ENCODE data around the gene PRR7. TPM values are rescaled to one million over a fixed set of nuclear protein-coding genes. Genes with fewer than 3 reads are reported as not detected.

Gene PRR7
- polyA plus RNA-seq, 5 donors, result 0.39 to 2.5 (median 0.63) TPM

DNA sequence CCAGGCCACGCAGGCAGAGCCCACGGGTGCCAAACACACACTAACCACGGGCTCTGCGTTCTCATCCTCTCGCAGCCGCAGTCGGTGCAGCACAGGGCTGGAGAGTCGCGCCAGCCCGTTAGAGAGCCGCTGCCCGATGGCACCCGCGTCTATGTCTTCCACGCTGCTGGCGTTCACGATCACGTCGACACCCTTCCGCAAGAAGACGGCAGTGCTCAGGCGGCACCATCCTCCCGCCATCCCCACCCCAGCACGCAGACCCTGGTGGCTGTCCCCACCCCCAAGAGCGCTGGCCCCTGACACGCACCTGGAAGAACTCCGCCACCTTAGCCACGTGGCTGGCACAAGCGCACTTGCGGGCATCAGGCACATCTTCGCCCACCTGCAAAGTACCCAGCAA is 20.8 kb downstream of the PRR7 start:
- DNase-seq, result no peak

DNA sequence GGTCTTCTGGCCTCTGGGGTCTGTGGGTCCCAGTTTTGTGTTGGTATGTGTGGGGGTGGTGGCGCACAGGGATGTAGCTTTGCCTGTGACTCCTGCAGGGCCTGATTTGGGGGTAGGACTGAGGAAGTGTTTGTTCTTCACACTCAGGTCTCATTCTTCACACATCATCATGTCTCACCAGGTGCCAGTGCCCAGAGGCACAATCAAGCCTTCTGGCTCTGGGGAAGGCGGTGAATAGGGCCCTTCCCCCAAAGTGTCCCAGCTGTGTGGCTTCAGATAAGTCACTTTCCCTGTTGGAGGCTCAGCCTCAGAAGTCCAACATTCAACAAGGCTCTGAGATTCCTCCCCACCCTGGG is 21.7 kb downstream of the PRR7 start:
- no peak for DNase-seq

DNA sequence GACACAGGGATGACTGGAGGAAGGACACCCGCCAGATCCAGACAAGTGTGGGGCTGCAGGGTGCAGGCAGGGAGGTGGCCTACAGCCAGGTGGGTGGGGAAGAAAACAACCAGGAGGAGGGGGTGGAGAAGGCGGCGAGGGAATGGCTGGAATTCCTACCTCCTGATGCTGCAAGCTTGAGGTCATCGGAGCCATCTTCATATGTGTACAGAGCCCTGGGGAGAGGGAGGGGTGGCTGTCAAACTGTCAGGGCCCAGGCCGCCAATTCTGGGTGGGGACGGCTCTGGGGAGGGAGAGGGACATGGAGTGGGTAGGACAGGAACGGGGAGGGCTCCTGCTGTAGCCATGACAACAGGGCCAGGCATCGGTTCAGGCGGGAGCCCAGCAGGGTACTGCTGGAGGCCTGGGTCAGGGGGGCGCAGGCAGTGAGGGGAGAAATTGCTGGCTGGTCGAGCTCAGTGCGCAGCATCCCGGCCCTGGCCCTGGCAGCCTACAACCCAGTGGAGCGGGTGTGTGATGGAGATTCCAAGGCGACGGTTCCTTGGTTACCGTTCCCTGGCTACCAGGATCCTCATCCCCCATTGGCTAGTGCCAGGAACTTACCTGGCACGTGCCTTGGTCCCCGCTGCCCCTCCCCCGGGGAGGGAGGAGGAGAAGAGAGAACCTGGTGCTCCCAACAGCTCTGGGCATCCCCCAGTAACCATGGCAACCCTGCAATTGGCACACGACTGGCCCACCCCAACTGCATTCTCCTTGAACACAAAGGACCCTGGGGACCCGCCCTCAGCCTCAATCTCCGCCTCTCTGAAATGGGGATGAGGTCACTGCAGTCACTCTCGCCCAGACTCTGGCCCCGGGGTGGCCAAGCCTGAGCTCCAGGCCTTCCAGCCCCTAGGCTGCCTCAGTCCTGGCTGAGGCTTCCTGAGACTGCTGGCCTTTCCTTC is 22.3 kb downstream of the PRR7 start:
- DNase-seq, result no peak

DNA sequence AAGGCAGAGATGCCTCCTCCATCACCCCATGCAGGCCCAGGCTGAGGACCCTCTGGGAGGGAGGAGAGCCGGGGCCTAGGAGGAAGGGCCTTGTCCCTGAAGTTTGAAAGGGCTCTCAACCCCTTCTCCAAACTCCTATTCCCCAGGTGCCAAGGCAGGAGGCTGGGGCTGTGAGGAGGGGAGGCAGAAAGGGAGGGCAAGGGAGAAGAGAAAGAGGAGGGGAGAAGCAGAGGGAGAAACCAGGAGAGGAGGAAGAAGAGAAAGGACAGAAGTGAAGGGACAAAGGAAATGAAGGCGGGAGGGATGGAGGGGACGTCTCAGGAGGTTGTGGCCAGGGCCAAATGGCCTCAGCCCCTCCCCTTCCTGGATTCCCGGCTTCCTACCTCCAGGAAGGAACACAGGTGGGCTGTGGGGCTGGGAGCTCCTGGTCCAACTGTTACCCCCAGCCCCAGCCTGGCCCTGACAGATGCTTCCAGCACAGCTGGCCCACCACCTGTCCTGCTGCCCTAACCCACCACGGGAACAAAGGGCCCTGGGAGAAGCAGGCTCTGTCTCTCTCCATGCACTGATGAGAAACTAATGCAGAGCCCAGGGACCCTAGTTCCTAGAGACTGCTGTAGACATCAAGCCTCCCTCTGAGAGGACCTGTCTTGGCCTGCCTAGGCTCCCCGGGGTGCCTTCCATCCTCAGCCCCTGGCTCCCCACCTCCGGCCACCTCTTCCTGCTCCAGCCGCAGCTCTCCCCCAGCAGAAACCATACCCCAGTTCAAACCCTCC is 23.3 kb downstream of the PRR7 start:
- no peak for DNase-seq

DNA sequence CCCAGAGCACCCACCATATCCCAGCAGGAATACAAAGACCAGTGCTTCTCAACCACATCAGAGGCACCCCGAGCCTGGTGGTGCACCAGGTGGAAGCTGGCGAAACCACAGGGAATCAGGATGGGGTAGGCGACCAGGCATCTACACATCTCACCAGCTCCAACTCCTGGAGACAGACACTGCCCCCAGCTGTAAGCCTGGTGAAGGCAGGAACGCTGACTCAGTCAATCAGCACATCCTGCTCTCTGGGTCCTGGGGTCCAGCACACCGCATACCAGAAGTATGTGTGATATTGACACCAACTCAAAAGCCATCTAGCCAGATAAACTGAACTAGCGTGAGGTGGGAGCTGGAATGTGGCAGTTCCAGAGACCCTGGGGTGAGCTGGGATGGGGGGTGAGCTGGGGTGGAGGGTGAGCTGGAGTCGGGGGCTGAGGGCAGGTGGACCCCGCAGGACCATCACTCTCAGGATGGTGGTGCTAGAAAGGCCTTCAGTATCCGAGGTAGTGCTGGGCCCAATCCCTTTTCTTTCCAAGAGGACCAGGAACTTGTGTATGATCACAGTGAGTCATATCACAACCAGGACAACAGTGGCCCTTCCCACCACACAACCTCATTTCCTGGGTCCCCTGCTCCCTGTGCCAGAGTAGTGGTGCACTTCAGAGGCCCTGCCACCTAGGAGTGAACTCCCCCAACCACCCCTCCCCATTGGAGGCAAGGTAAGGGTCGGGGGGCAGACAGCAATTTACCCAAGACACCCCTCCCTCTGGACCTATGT is 24.3 kb downstream of the PRR7 start:
- no peak for DNase-seq

DNA sequence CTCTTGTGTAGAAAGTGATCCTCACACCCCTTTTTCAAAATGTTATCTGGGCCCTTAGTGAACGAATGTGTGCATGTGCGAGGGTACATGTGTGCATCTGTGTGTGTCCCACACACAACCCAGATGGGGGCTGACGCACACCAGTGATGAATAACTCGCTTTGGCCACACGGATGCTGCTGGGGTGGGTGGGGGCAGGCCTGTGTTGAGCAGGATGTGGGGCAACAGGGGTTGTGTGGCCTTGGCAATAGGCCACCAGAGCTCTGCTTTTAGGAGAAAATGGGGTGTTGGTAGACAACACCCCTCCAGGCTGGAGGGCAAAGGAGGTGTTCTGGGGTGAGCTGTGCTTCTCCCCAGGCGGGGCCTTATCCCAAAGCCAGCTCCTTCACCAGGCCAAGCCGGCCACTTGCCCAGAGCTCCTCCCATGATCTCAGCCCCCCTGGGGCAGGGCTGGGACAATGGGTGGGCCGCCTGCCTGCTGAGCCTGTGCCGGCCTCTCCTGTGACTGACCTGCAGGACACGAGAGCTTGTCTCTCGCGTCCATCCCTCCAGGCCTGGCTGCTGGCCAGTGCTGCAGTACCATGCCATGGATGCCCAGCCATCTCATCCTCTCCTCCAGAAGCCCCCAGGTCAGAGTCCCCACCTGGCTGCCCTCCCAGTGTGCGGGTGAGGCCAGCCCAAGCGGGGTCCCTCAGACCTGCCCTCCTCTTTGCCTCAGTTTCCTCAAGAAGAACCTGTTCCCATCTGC is 25.2 kb downstream of the PRR7 start:
- no peak for DNase-seq

DNA sequence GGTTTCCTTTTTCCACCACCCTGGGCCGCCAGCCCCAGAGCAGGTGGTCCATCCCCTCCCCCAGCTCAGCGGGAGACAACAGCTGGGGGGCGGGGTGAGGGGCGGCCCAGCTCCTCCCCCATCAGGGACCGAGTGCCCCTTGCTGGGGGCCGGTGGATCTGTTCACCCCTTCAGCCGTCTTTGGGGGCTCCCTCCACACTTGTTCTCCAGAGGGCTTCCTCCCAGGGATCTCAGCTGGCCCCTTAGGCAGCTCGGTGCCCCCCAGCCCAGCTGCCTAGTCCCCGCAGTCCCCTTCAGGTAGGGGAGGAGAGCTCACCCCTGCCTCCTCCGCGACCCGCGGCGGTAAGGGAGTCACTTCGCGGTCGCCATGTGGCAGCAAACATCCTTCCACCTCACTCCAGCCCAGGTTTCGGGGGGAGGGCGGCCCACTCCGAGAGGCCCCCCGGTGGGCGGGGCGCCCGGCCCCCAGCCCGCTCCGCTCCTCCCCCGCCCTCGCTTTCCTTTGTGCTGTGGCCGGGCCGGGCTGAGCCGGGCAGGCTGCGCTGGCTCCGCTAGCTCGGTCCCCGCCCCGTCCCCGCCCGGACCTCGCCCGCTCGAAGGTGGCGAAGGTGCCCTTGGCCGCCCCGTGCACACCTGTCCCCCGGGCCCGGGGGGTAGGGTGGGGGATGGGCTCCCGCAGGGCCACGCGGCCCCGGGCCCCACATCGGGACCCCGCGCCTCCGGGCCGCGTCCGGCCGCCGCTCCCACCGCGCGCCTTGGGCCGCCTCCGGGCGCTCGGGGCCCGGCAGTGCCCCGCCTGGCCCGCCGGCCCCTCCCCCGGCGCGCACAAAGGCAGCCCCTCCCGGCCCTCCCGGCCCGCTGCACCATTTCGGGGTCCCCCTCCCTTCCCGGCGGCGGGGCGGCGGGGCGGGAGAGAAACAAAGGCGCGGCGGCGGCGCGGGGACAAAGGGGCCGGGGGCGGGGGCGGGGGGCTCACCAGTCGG is 26.1 kb downstream of the PRR7 start:
- DNase-seq, result peak in 1 of 2 donors; percentile 40

DNA sequence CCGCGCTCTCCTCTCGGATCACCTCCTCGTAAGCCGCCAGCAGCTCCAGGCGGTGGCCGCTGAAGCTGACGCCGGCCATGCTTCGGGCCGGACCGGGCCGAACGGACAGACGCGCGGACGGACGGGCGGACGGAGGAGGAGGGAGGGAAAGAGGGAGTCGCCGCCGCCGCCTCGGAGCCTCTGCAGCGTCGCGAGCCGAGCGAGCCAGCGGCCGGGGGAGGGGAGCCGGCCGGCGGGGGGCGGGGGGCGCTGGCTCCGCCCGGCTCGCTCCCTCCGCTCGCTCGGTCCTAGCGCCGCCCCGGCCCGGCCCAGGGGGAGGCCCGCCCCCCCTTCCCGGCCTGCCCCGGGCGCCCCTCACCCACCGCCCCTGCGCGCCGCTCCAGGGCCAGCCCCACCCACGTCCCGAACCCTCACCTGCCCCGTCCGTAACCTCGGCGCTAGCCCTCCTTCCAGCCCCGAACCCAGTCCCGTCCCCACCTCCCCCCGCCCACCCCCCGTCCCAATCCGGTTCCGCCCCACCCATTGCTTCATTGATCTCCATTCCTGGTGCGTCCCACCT is 26.9 kb downstream of the PRR7 start, which contains the start of gene DBN1:
Gene DBN1, minus strand, starts transcription at position 192 of the 559 bp plus-strand sequence. Its CDS starts 113 bp downstream, at position 79.
- peak; percentile 36 to 62 for DNase-seq

DNA sequence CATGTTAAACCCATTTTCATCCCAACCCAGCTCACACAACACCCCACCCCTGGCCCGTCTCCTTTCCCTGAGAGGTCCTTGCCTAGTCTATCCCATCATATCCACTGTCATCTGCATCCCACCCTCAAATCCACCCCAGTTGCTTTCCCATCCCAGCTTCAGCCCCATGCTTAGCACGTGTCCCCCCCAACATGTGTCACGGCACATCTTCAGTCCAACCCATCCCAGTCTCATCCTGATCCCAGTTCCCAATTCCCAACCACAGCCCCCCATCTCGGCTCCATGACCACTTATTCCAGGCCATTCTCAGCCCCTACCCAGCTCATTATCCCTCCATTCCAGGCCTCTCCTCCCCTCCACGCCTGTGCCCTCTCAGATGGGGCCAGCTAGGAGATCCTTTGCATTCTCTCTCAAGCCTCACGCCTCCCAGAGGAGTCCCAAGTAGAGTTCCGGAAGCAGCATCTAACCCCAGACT is 27.4 kb downstream of the PRR7 start:
- DNase-seq, result no peak

DNA sequence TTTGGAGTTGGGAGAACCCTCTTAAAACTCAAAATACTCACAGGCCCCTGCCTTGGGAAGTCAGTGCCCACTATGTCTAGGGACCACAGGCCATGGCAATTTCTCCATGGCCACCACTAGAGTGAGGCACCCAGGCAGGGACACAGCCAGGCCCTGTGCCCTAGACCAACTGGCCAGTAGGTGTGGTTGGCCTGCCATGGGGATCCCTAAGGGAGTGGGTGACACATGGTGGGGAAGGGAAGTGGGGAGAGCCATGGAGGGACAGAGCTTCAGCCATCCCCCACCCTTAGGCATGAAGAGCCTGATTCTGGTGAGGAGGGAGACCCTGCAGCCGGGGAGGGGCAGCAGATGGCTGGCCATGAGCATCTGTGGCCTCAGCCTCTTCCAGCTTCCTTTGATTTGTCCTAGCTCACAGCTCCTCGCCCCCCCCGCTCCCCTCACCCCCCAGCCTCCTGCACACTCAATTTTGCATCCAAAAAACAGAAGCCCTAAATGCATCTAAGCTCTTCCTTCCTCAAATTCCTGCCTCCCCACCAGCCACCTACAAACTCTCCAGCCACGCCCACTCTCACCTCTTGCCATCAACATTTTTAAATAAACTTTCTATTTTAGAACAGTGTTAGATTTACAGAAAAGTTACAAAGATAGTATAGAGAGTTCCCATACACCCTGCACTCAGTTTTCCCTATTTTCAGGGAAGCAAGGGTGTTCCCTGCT is 28.4 kb downstream of the PRR7 start:
- DNase-seq, result no peak

DNA sequence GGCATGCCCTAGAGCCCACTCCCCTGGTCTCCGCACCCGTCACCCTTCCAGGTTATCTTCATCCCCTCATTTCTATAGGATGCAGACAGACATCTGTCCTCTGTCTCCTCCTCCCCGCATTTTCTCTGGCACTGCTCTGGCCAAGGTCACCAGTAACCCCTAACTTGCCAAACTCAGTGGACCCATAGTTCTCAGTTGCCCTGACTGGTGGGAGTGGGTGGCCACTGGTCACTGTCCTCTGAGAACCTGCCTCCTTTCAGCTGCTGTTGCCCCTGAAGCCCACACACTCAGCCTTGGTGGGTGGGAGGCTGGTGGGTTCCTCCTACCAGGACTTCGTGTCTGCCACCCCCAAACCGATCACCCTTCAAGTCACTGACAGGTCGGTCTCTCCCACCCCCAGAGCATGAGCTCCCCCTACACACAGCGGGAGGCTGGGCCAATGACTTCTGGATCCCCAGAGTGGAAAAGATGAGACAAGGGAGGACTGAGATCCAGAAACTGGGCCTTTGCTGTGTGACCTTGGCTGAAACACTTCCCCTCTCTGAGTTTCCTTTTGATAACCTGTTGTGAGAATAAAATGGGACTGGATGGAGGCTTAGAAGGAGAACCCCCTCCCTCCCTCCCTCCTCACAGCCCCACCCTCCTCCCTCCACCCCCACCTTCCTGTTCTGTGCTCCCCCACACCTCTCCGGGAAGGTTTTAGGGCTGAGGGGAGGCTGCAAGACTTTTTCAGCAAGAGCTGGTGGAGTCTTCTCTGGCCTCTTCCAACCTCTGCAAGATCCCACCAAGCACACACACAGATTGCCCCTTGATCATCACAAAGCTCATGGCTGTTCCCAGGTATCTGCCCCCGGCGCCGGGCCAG is 29.2 kb downstream of the PRR7 start:
- no peak for DNase-seq

DNA sequence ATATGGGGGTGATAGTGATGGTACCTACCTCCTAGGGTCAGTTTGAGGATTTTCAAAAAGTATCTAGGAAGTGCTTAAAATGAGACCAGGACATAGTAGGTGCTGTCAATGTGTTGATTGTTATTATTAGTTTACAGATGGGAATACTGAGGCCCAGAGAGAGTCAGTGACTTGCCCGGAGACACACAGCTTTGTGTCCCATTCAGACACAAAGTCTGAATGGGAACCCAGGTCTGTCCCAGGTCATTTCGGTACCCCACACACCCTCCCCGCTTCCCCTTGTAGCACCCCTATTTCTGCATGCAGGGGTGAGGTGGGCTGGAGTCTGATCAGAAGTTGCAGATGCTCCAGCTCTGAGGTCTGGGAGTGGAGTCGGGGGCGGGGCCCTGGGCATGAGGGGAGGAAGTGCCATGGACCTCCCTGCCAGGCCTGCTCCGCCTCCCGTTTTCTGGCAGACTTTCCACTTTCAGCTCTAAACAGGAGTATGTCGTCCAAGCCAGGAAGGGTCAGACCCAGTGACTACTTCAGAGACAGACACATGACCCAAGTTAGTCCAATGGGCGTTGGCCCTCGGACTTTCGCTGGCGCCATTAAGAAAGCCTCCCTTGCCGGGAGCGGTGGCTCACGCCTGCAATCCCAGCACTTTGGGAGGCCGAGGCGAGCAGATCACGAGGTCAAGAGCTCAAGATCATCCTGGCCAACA is 30.1 kb downstream of the PRR7 start:
- DNase-seq, result no peak

DNA sequence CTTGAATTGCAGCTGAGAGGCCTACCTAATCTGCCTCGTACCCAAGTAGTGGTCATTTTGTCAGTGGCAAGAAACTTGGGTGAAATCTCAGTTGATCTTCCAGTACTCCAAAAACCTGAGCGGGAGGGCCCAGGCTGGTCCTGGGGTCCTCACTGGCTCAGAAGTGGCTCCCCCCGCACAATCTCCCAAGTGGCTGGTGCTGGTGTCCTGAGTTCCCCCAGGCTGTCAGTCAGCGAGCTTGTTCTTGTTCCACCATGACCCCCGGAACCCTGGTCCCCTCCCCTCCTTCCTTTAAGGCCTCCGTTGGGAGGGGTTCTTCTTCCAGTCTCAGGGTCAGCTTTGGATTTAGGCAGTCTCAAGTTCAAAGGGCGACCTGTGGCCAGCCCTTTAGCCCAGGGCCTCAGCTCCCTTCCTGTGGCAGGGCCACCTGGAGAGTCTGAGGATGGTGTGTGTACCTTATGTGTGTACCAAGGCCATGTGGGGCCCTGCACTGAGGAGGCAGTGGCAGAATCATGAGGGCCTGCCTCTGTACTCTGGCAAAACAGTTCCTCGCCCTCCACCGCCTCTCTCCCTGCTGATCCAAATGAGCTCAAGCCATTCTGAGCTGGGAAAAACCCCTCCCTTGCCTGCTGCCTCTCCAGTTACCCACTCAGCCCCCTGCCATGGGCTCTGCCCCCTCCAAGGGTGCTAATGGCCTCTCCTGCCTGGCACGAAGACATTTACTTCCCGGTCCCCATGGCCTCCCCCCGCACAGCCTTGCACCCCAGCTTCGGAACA is 31.3 kb downstream of the PRR7 start:
- DNase-seq, result no peak

DNA sequence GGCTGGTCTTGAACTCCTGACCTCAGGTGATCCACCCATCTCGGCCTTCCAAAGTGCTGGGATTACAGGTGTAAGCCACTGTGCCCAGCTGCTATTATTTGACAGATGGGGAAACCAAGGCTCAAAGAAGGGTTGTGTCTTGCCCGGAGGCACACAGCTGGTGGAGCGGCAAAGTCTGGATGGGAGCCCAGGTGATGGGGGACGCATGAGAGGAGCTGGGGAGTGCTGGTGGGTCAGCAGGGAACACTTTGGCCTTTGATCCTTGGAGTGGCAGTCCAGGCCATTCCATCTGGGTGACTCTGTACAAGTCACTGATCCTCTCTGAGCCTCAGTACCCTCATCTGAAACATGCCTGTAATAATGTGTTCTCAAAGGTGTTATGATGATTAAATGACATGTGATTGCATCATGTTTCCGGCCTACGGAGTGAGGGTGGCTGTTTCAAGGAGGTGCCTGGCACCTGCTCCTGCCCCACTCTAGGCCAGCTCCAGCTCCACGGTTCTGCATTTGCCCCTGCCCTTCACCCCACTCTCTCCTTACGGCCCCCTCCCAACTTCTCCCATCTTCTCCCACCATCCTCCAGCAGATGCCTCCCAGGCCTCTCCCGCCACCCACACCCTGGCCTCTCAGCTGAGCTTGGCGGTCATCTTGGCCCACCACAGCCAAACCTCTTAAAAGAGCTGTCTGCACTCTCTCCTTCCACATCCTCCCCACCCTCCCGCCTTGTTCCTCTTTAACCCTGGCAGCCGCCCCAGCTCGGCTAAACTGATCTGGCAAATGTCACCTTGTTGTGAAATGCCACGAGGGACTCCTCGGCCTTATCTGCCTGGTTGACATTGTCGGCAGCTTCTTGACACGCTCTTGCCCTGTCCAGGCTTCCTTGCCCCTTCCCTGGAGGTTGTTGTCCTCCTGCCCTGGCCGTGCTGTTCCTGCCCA is 32.4 kb downstream of the PRR7 start:
- DNase-seq, result peak; percentile 66 to 77

DNA sequence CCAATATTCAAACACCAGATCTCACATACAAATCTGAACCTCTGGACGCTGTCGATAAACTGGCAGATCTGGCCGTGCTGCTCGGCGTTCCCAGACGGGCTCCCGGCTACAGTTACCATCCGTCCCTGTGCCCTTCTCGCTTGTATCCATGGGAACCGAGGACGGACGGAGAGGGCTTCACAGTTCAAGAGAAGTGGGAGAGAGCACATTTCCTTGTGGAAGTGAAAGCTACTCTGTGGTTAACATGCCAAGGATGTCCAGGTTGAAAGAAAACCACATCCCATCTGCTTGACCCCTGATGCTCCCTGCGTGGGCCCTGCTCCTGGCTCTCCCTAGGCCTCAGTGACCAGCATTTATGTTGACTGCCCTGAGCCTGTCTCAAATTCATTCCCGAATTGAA is 33.2 kb downstream of the PRR7 start:
- DNase-seq, result no peak
